GM10847 (cell line): ENCODE measurements around the gene ADAP1.

ENCODE experiments used
- POLR2A ChIP-seq: IDR thresholded peaks from 2 replicates; pipeline ENCODE4 v1.6.1; 2011; ENCODE audit not compliant: insufficient read length; ENCODE audit errors: extremely low read depth

The ADAP1 gene

GRCh38 chr7:954330-955238 is at the start of gene ADAP1:
Gene ADAP1, minus strand, starts transcription at chr7:954680. Its CDS starts 203 bp downstream, at chr7:954477.
- no peak for TF ChIP-seq POLR2A

- TF ChIP-seq POLR2A = no peak
These were observed 45.8 kb upstream of the ADAP1 start for GRCh38 chr7:999941-1000935.

GRCh38 chr7:999149-999879 is 44.8 kb upstream of the ADAP1 start:
- no peak for TF ChIP-seq POLR2A

DNA sequence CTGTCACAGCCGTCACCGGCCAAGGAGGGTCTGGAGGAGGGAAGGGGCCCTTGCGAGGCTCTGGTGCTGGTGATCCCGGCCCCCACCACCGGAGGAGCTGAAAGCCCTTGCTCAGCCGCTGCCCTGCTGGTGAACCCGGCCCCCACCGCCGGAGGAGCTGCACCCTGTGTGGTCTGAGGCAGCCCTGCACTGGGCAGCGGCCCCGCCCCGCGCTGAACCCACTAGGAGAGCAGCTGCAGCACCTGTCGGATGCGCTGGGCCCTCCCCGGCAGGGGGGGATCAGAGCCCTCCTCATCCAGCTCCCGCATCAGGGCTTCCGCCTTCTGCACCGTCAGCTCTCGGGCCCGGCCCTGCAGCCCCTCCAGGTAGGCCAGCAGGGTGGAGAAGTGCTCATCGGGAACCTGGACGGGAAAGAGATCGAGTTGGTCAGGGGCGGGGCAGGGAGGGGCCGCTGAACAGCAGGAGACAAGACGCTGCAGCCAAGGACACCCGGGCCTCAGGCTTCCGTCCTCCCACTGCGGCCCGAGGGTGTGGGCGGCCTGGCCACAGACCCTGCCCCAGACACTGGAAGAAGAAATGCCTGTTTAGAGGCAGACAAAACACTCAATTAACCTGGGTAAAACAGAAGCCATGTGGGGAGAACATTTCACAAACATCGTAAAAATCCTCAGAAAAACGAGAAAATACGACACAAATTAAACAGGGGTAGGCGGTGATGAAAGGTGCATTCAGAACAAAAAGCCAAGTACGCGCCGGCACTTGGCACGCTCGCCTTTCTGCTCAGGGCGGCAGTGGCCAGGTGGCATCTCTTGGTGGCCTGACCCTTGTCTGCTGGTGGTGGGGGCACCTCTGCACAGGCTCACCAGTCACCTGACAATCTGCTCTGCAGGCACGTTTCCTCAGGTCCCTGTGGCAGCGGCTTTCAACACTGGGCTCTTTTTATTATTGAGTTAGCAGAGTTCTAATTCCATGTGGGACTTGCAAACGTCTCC is 43.2 kb upstream of the ADAP1 start:
- no peak for TF ChIP-seq POLR2A

DNA sequence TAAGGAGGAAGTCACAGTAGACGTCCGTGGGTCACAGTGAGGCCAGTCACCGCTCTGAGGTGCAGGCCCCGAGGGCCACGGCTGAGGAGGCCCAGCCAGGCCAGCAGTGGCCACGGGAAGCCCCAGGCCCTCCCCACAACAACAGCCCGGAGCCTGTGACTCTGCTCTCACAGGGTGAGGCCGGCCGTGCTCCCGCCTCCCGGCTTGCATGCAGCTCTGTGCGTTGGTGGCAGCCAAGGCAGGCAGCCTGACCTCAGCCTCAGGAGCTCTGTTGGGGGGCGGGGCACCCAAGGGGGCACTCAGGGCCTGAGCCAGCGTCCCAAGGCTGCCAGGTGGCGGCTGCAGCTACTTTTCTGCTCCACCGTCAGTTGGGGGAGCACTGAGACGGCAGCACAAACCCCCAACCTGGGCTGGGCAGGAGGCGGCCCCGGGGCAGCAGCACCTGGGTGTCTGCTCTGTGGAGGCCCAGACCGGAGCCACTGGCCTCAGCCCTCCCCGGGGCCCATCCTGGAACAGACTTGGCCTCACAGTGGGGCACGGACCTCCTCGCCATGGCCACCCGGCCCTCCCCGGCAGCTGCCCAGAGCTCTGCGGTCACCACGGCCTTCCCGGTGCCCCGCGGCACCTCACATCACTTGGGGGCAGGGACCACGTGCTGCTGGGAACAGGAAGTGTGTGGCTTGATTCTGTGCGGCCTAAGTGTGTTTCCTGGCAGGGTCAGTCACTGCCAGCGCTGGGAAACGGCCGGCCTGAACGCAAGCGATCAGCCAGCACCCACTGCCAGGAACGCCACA is 41.8 kb upstream of the ADAP1 start:
- TF ChIP-seq POLR2A = no peak

DNA sequence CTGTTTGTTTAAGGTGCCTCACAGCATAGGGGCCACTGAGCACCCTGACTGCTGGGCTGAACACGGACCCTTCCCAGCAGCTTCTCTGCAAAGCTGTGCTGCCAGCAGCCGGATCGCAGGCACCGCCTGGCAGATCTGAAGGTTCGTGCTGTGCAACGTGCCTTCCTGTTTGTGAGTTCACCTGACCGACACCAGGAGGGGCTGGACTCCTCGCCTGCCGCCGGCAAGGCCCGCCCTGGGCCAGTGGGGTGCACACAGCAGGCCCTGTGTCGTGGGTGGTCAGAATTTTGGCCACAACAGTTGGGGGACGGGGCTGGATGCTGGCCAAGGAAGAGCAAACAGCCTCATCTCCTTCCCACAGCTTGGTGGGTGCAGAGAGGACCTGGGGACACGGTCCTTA is 41.1 kb upstream of the ADAP1 start:
- no peak for TF ChIP-seq POLR2A

DNA sequence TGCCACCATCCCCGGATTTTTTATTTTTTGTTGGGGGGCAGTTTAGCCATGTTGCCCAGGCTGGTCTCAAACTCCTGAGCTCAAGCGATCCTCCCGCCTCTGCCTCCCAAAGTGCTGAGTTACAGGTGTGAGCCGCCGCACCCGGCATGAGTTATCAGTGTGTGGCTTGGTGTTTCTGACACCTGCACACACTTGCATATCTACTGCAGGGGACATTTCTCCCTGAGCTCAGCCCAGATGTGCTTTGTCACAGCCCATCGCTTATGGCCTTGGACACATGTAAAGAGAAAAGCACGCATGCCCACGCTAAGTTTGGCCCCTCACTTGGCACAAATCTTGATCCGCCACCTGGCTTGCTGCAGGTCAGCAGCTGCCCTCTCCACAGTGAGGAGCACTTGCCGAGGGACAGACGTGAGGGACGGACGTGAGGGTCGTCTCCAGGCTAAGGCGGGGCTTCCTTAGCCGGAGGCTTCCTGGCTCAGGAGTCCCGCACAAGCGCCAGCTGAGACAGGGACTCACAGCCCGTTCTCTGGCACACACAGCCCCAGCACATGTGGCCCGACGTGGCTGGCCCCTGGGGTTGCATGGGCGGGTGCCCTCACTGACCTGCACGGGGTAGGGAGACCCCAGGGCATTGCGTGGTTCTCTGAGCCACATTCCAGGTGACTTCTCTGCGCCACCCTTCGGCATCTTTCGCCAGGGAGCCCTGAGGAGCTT is 40.3 kb upstream of the ADAP1 start:
- no peak for TF ChIP-seq POLR2A

DNA sequence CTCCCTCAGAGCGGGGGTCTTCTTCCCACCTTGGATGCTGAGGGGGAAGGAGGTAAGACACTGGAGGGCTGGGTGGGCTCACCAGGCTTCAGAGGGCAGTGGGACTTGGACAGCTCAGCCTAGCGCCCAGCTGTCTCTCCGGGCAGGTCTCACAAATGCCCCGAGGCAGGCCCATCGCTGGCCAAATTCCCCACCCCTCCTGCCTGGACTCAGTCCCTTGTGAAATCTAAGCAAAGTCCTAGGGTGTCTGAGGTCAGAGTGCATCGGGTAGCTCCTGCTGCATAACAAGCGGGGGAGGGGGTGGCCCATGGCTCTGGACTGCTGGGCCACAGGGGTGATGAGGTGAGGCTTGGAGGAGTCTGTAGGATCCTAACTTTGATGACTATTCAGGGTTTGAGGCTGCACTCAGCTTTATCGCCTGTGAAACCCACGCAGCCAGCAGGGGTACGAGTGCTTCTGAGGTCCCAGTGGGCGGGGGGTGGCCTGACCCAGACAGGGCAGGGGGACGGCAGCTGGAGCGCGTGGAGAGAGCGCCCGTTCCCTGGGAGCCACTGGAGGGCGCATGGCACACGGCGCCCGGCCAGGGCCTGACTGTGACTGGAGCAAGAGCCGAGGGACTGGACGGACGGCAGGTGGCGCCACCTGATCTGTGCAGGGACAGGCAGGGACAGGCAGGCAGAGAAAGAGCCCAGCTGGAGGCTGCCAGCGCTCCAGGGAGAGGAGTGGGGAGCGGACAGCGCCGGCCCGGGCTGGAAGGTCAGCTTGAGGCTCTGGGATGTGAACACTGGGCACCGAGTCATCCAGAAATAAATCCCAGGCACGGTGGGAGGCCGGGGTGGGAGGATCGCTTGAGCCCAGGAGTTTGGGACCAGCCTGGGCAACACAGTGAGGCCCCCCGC is 38.5 kb upstream of the ADAP1 start:
- no peak for TF ChIP-seq POLR2A

DNA sequence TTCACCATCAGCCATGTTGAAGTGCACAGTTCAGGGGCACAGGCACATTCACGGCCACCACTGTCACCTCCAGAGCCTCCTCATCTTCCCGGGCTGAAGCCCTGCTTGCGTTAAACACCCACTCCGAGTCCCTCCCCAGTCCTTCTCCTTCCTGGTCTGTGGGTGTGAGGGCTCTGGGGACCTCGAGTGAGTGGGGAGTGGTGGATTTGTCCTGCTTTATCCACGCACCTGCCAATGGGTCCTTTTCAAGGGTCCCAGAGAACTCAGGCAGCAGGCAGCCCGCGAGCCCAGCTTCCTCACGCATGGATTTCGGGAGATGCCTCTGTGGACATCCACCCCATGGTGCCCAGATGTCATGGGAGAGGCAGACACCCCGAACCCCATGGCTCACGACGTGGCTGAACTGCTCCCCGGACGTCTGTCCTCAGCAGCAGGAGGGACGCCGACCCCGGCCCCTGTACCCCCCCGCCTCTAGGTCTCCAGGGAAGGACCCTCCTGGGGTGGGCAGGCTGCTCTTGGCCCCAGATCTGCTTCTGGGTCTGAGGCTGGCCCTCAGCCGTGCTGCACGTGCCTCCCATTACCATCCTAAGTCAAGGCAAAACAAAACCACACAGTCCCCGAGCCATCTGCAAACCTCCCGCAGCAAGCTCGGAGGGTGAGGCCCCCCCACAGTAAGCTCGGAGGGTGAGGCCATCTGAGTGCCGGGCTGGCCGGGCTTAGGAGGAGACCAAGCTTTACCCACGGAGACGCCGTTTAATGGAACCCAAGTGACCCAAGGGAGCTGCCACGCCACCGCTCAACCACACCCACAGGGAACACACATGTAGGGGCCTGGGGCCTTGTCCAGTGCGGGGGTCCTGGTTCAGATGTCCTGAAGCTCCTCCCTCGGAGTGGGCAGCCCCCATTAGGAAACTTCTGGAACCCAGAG is 37.5 kb upstream of the ADAP1 start:
- no peak for TF ChIP-seq POLR2A

GRCh38 chr7:990933-991728 is 36.7 kb upstream of the ADAP1 start:
- TF ChIP-seq POLR2A = no peak
